Lower lobe of right lung (tissue), 2 donors: ENCODE results near the gene CNDP1. TPM values are rescaled to one million over a fixed set of nuclear protein-coding genes. Genes with fewer than 3 reads are reported as not detected.

ENCODE experiments used
- ATAC-seq, 2 donors: fragments of 200-7000 bp; cut with Tn5 transposase; one replicate each; pipeline ENCODE4 v1.9.1; 2020 to 2022; ENCODE audit warnings: mild to moderate bottlenecking in 2 of 2, moderate library complexity in 2 of 2
- DNase-seq: peaks from one replicate; pipeline ENCODE4 v3.0.0-alpha.2; 2020
- H3K27ac ChIP-seq: fragments of 200-600 bp; one replicate; pipeline ENCODE4 v1.8.0; 2022
- H3K27me3 ChIP-seq: fragments of 200-600 bp; one replicate; pipeline ENCODE4 v1.8.0; 2022; ENCODE audit warnings: low read depth
- H3K36me3 ChIP-seq: fragments of 200-600 bp; one replicate; pipeline ENCODE4 v1.8.0; 2022; ENCODE audit warnings: mild to moderate bottlenecking
- H3K4me1 ChIP-seq: fragments of 200-600 bp; one replicate; pipeline ENCODE4 v1.8.0; 2022
- H3K4me3 ChIP-seq: fragments of 200-600 bp; one replicate; pipeline ENCODE4 v1.8.0; 2022; ENCODE audit warnings: mild to moderate bottlenecking
- H3K9me3 ChIP-seq: fragments of 200-600 bp; one replicate; pipeline ENCODE4 v1.8.0; 2022
- CTCF ChIP-seq: fragments of 200-600 bp; IDR thresholded peaks from one replicate; pipeline ENCODE4 v1.8.0; 2022; ENCODE audit warnings: antibody characterized with exemption, mild to moderate bottlenecking
- intact Hi-C: fragments of 100-400 bp; cut with DNase I; formaldehyde crosslinking; loops from one replicate; pipeline ENCODE4 v1.11.0; 2022
- total RNA-seq: library from RNA; stranded (reverse); fragmentation: NEBNext Ultra II Directional; extraction: Animal tissue kit (Norgen Biotek cat#: 25700); gene quantifications from one replicate; pipeline ENCODE4 v1.2.1, GENCODE V29; 2021
- donor health status: DM: no; HTN: yes; CAD: no; lungs with severe emphysema.

Gene CNDP1
- total RNA-seq, 1 donor from 2014 or later, result not detected

GRCh38 chr18:74511823-74512222 is 22.5 kb upstream of the CNDP1 start:
- H3K9me3 ChIP-seq, result no peaks in the 10 kb centered on the region
- H3K4me3 ChIP-seq, result no peak overlapping the region
- H3K27me3 ChIP-seq, result no peaks in the 10 kb centered on the region
- H3K36me3 ChIP-seq, result peaks cover 97% of the 10 kb centered on the region
- intact Hi-C loops, result no loop called here
- DNase-seq (no peak), ATAC-seq (no peak)
- no peak overlapping the region for H3K27ac ChIP-seq
- H3K4me1 ChIP-seq, result no peaks in the 10 kb centered on the region
- TF ChIP-seq CTCF, result no peak

- no peaks in the 10 kb centered on the region for H3K9me3 ChIP-seq
- no peaks in the 10 kb centered on the region for H3K4me1 ChIP-seq
- H3K27ac ChIP-seq, result no peak overlapping the region
- TF ChIP-seq CTCF, result no peak
- peaks cover 97% of the 10 kb centered on the region for H3K36me3 ChIP-seq
- no peak overlapping the region for H3K4me3 ChIP-seq
- H3K27me3 ChIP-seq, result no peaks in the 10 kb centered on the region
- intact Hi-C loops, result no loop called here
- no peak for ATAC-seq
- no peak for DNase-seq
Observed at GRCh38 chr18:74512321-74513053, 21.8 kb upstream of the CNDP1 start.

GRCh38 chr18:74513149-74513882 is 21.0 kb upstream of the CNDP1 start:
- H3K27me3 ChIP-seq, result no peaks in the 10 kb centered on the region
- peaks cover 95% of the 10 kb centered on the region for H3K36me3 ChIP-seq
- DNase-seq, result no peak
- TF ChIP-seq CTCF, result no peak
- H3K4me3 ChIP-seq, result no peak overlapping the region
- no peaks in the 10 kb centered on the region for H3K4me1 ChIP-seq
- intact Hi-C loops, result no loop called here
- no peak overlapping the region for H3K27ac ChIP-seq
- H3K9me3 ChIP-seq, result no peaks in the 10 kb centered on the region
- no peak for ATAC-seq

GRCh38 chr18:74513883-74514205 is 20.5 kb upstream of the CNDP1 start:
- Histone ChIP-seq H3K4me3 (no peak overlapping the region), H3K36me3 (peaks cover 95% of the 10 kb centered on the region), H3K9me3 (no peaks in the 10 kb centered on the region), H3K27ac (no peak overlapping the region), H3K27me3 (no peaks in the 10 kb centered on the region), H3K4me1 (no peaks in the 10 kb centered on the region)
- intact Hi-C loops, result no loop called here
- DNase-seq (no peak), ATAC-seq (no peak)
- no peak for TF ChIP-seq CTCF

- H3K27ac ChIP-seq, result no peak overlapping the region
- intact Hi-C loops, result no loop called here
- DNase-seq (no peak), ATAC-seq (no peak)
- H3K4me1 ChIP-seq, result no peaks in the 10 kb centered on the region
- H3K4me3 ChIP-seq, result no peak overlapping the region
- no peak for TF ChIP-seq CTCF
- no peaks in the 10 kb centered on the region for H3K9me3 ChIP-seq
- H3K36me3 ChIP-seq, result peaks cover 95% of the 10 kb centered on the region
- H3K27me3 ChIP-seq, result no peaks in the 10 kb centered on the region
Observed at GRCh38 chr18:74514860-74515495, 19.3 kb upstream of the CNDP1 start.
